HEK293T (cell line): ENCODE results near the gene PFKL.
"Not testable (repeated sequence)": the region's sequence is repeated elsewhere in the genome, so short reads cannot be mapped to it uniquely, and the experiment has no call there.

Experiments
- CTCF ChIA-PET: fragments of 350-600 bp; formaldehyde crosslinking; extraction: SDS; loops from one replicate; lab custom pipeline; 2021; ENCODE audit warnings: antibody characterized with exemption, inconsistent platforms; lab: Yijun Ruan, JAX
- POLR2A ChIA-PET: fragments of 350-600 bp; formaldehyde crosslinking; extraction: SDS; loops from one replicate; lab custom pipeline; 2020; ENCODE audit warnings: antibody characterized with exemption, inconsistent platforms; lab: Yijun Ruan, JAX
- DNase-seq: peaks from one replicate; pipeline ENCODE4 v3.0.0; 2012; ENCODE audit warnings: mixed read lengths; ENCODE audit errors: extremely low spot score
- ARNT ChIP-seq: fragments of 450-650 bp; IDR thresholded peaks from 2 replicates; pipeline ENCODE4 v1.6.1; 2017; ENCODE audit warnings: mild to moderate bottlenecking
- BHLHE40 ChIP-seq: fragments of 450-650 bp; IDR thresholded peaks from 2 replicates; pipeline ENCODE4 v1.6.1; 2016; ENCODE audit warnings: mild to moderate bottlenecking, moderate library complexity, borderline replicate concordance
- CTBP1 ChIP-seq: fragments of 450-650 bp; IDR thresholded peaks from 2 replicates; pipeline ENCODE4 v1.6.1; 2016; ENCODE audit warnings: borderline replicate concordance
- ELF4 ChIP-seq: fragments of 450-650 bp; IDR thresholded peaks from 2 replicates; pipeline ENCODE4 v1.6.1; 2017; ENCODE audit warnings: antibody characterized with exemption
- FOXA1 ChIP-seq: fragments of 450-650 bp; IDR thresholded peaks from 2 replicates; pipeline ENCODE4 v1.6.1; 2016; ENCODE audit warnings: mild to moderate bottlenecking
- FOXK2 ChIP-seq: fragments of 450-650 bp; IDR thresholded peaks from 2 replicates; pipeline ENCODE4 v1.6.1; 2016; ENCODE audit warnings: mild to moderate bottlenecking
- FOXM1 ChIP-seq: fragments of 450-650 bp; IDR thresholded peaks from 2 replicates; pipeline ENCODE4 v1.6.1; 2017; ENCODE audit warnings: mild to moderate bottlenecking, borderline replicate concordance
- HDGF ChIP-seq: fragments of 450-650 bp; IDR thresholded peaks from 2 replicates; pipeline ENCODE4 v1.6.1; 2017; ENCODE audit warnings: antibody characterized with exemption, borderline replicate concordance
- L3MBTL2 ChIP-seq: fragments of 450-650 bp; conservative IDR thresholded peaks from 2 replicates; pipeline ENCODE4 v1.6.1; 2016; ENCODE audit warnings: mild to moderate bottlenecking
- LEF1 ChIP-seq: fragments of 450-650 bp; IDR thresholded peaks from 2 replicates; pipeline ENCODE4 v1.6.1; 2017; ENCODE audit warnings: mild to moderate bottlenecking, borderline replicate concordance
- NFRKB ChIP-seq: fragments of 450-650 bp; IDR thresholded peaks from 2 replicates; pipeline ENCODE4 v1.6.1; 2016; ENCODE audit warnings: mild to moderate bottlenecking, moderate library complexity
- SP1 ChIP-seq: fragments of 450-650 bp; IDR thresholded peaks from 2 replicates; pipeline ENCODE4 v1.6.1; 2017
- SUZ12 ChIP-seq: fragments of 450-650 bp; IDR thresholded peaks from 2 replicates; pipeline ENCODE4 v1.6.1; 2016; ENCODE audit warnings: mild to moderate bottlenecking
- TARDBP ChIP-seq: fragments of 450-650 bp; IDR thresholded peaks from 2 replicates; pipeline ENCODE4 v1.6.1; 2016
- ZNF384 ChIP-seq: fragments of 450-650 bp; IDR thresholded peaks from 2 replicates; pipeline ENCODE4 v1.6.1; 2016
- TF ChIP-seq, protein P1 (sequence below): fragments of 450-650 bp; IDR thresholded peaks from 2 replicates; pipeline ENCODE4 v1.6.1; 2016

PFKL gene

DNA sequence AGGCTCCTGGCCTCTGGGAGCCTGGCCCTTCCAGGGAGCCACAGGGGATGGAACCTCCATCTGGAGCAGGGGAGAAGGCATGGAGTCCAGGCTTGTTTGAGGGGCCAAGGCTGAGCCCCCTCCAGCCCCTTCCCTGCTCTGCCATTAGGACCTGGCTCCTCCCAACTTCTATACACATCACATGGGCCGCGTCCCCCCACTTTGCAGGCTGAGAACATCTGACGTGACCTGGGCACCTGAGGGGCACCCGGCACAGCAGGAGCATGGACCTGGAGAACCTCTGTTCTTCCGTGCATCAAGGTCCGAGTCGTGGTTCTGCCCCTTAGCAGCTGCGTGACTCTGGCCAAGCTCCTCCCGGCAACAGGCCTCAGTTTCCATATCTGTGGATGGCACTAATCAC, 18.1 kb upstream of the PFKL start:
- CTCF ChIA-PET = no interaction called here
- POLR2A ChIA-PET = no interaction called here
- DNase-seq = no peak
- TF ChIP-seq HDGF (no peak), SUZ12 (no peak), L3MBTL2 (no peak), FOXA1 (no peak), CTBP1 (no peak), ELF4 (no peak), FOXM1 (no peak), TARDBP (no peak), FOXK2 (no peak), SP1 (no peak), ZNF384 (no peak), BHLHE40 (no peak)
- TF ChIP-seq, protein P1, sequence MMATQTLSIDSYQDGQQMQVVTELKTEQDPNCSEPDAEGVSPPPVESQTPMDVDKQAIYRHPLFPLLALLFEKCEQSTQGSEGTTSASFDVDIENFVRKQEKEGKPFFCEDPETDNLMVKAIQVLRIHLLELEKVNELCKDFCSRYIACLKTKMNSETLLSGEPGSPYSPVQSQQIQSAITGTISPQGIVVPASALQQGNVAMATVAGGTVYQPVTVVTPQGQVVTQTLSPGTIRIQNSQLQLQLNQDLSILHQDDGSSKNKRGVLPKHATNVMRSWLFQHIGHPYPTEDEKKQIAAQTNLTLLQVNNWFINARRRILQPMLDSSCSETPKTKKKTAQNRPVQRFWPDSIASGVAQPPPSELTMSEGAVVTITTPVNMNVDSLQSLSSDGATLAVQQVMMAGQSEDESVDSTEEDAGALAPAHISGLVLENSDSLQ = no peak

DNA sequence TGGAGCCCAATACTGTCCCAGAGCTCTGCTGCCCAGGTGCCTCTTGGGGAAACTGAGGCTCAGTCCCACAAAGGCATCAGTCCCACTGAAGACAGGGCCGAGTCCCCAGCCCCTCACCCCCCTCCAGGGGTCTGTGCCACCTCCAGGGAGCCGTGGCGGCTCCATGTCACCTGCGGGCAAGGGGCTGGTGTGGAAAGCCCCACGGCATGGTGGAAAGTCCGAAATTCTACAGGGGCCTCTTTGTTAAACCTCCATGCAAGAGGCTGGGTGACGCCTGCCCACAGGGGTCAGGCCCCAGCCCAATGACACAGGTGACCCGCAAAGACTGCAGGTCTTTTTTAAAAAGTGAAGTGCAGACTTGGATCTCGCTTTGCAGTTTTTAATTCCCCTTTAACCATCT, 17.5 kb upstream of the PFKL start:
- ChIA-PET POLR2A (no interaction called here), CTCF (no interaction called here)
- DNase-seq = no peak

DNA sequence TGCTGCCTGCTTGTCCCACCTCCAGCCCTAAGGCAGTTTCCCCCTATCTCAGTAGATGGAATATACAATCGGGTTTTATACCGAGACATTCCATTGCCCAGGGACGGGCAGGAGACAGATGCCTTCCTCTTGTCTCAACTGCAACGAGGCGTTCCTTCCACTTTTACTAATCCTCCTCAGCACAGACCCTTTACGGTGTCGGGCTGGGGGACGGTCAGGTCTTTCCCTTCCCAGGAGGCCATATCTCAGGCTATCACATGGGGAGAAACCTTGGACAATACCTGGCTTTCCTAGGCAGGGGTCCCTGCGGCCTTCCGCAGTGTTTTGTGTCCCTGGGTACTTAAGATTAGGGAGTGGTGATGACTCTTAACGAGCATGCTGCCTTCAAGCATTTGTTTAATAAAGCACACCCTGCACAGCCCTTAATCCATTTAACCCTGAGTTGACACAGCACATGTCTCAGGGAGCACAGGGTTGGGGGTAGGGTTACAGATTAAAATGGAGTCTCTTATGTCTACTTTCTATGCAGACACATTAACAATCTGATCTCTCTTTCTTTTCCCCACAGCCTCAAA, 16.6 kb upstream of the PFKL start:
- POLR2A ChIA-PET, DNase-seq, CTCF ChIA-PET: not testable (repeated sequence)

More for the DNA sequence above, 17.5 kb upstream of the PFKL start:
- TF ChIP-seq NFRKB (no peak), SUZ12 (no peak)

DNA sequence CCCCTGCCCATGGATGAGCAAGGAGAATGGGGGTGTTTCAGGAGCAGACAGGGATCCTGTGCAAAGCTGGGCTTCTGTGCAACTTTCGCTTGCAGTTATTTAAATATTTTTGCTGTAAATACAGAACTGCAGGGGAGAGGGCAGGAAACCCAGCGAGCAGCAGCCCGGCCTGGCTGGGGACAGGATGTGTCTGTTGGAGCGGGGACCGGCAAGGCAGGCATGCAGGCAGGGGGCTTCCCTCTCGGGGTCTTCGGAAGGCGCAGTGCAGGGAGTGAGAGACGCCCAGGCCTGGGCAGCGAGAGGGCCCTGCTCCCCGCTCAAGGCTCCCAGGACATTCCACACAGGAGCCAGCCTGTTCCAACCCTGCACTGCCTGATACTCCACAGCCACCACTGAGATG, 15.9 kb upstream of the PFKL start:
- TF ChIP-seq ZNF384 = no peak
- no peak for TF ChIP-seq LEF1
- TF ChIP-seq ELF4 = no peak
- no peak for TF ChIP-seq ARNT
- no peak for TF ChIP-seq FOXK2
- no peak for TF ChIP-seq SP1
- TF ChIP-seq L3MBTL2 = no peak
- TF ChIP-seq TARDBP = no peak
- no peak for TF ChIP-seq NFRKB
- TF ChIP-seq HDGF = no peak
- ChIA-PET POLR2A (no interaction called here), CTCF (no interaction called here)
- no peak for DNase-seq

DNA sequence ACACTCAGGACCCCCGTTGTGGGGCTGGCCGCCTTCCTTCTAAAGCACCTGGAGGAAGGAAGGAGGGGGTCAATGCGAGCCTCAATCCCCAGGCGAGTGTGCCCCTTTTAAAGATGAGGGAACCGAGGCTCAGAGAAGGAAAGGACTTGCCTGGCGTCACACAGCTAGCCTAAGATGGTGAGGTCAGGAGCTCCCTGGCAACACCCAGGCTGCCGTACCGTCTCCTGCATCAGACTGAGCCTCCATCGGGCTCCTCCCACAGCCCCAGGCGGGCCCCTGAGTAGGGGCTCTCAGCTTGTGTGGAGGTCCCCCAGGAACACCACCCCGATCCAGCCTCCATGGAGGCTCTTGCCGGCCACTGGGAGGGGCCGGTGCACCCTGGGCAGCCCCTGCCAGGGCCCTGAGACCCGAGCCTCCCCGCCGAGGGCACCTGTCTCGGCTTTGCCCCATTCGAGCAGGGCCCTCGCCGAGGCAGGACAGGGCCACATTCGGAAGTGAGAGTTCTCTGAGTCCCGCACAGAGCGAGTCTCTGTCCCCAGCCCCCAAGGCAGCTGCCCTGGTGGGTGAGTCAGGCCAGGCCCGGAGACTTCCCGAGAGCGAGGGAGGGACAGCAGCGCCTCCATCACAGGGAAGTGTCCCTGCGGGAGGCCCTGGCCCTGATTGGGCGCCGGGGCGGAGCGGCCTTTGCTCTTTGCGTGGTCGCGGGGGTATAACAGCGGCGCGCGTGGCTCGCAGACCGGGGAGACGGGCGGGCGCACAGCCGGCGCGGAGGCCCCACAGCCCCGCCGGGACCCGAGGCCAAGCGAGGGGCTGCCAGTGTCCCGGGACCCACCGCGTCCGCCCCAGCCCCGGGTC, 14.5 kb upstream of the PFKL start, which contains the start of gene AIRE:
AIRE (plus strand) TSS at position 739 of the 855 bp plus-strand sequence. CDS start 131 bp downstream, outside the sequence.
- no peak for DNase-seq
- CTCF ChIA-PET = no interaction called here
- POLR2A ChIA-PET = no interaction called here
- no peak for TF ChIP-seq ELF4
- no peak for TF ChIP-seq FOXM1
- TF ChIP-seq SP1 = no peak
- TF ChIP-seq L3MBTL2 = no peak
- TF ChIP-seq NFRKB = no peak
- no peak for TF ChIP-seq HDGF
- TF ChIP-seq TARDBP = no peak

DNA sequence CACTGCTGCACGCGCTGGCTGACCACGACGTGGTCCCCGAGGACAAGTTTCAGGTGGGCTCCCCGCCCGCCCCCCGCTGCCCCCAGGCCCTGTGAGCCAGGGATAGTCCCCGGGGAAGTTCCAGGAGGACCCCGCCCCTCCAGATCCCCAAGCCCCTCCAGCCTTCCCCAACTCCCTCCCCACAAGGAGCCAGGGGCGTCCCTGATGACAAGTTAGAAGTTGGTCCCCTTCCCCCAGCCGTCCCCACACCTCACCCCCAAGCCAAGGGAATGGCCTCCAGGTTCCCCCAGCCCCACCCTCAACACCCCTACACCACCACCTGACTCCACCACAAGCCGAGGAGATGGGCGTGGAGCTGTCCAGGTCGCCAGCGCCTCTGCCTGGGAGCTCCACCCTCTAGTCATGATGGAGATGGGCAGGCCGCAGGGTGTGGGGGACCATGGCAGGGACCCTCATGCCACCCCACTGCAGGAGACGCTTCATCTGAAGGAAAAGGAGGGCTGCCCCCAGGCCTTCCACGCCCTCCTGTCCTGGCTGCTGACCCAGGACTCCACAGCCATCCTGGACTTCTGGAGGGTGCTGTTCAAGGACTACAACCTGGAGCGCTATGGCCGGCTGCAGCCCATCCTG, 13.7 kb upstream of the PFKL start:
- TF ChIP-seq FOXA1 (no peak), BHLHE40 (no peak), ELF4 (no peak), NFRKB (no peak), ARNT (no peak), HDGF (no peak), CTBP1 (no peak), TARDBP (no peak), FOXK2 (no peak), FOXM1 (no peak), L3MBTL2 (no peak), SUZ12 (no peak), SP1 (no peak), LEF1 (no peak), ZNF384 (no peak)
- TF ChIP-seq, protein P1 = no peak
- DNase-seq = no peak
- ChIA-PET POLR2A (no interaction called here), CTCF (no interaction called here)
